Omental fat pad (tissue), 4 donors: ENCODE data around the gene GRIN2B. TPM values are rescaled to one million over a fixed set of nuclear protein-coding genes. Genes with fewer than 3 reads are reported as not detected.

ENCODE experiments used
- ATAC-seq: fragments of 150-250 bp; one replicate; pipeline ENCODE4 v1.9.1; 2016; ENCODE audit warnings: mild to moderate bottlenecking, moderate library complexity; ENCODE audit not compliant: low FRiP score
- DNase-seq: peaks from one replicate; pipeline ENCODE4 v3.0.0-alpha.2; 2019; ENCODE audit warnings: low spot score
- total RNA-seq, 4 donors: library from RNA; depleted of rRNA; stranded (reverse); fragments of >200 nt; gene quantifications; one replicate each; pipeline ENCODE4 v1.1.0, GENCODE V29; 2016
- TF ChIP-seq, protein P1 (sequence below), 3 donors: fragments of 450-650 bp; IDR thresholded peaks; one replicate each; pipeline ENCODE4 v1.5.1; 2016 to 2017; ENCODE audit warnings: antibody characterized with exemption in 3 of 3, mild to moderate bottlenecking in 3 of 3, moderate library complexity in 2 of 3

GRIN2B gene
- total RNA-seq, 4 donors from 2014 or later = 0.16 to 3.8 (median 0.87) TPM

DNA sequence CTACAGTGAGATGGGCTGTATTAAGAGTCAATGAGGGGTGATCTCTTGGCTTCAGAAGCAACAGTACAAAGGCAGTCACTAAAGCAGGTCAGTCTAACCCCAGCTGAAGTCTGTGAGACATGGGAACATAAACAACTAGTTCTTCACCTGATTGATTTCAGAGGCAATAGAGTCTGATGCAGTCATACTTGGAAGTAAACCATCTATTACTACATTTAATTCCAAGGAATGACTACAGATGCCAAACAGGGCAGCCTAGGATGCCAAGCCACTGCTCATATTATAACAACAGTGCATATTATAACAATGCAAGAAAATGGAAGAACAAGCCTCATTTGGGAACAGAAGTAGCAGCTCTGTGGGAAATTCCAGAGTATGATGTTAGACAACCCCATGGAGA, 35.8 kb downstream of the GRIN2B start:
- ATAC-seq (no peak), DNase-seq (no peak)
- TF ChIP-seq, protein P1, sequence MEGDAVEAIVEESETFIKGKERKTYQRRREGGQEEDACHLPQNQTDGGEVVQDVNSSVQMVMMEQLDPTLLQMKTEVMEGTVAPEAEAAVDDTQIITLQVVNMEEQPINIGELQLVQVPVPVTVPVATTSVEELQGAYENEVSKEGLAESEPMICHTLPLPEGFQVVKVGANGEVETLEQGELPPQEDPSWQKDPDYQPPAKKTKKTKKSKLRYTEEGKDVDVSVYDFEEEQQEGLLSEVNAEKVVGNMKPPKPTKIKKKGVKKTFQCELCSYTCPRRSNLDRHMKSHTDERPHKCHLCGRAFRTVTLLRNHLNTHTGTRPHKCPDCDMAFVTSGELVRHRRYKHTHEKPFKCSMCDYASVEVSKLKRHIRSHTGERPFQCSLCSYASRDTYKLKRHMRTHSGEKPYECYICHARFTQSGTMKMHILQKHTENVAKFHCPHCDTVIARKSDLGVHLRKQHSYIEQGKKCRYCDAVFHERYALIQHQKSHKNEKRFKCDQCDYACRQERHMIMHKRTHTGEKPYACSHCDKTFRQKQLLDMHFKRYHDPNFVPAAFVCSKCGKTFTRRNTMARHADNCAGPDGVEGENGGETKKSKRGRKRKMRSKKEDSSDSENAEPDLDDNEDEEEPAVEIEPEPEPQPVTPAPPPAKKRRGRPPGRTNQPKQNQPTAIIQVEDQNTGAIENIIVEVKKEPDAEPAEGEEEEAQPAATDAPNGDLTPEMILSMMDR (IDR thresholded peaks at IDR 0.05) = no peak

DNA sequence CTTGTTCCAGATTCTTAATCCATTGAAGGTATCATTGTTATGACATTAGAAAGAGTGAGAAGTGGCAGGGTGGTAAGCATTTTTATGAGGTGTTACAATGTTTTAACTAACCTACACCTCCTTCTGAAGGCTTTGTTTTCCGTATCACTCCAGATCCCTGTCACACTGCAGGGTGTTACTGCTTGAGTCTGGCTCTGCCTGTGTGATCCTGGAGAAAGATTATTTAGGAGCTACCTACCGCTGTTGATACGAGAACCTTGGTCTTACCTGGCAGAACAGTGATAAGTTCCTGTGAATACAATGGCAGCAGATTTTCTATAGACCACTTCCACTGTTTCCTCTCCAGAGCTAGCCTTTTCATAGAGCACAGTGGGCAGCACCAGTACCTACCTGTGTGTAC, 36.2 kb downstream of the GRIN2B start:
- DNase-seq = no peak
- TF ChIP-seq, protein P1 (IDR thresholded peaks at IDR 0.05) = no peak
- no peak for ATAC-seq

DNA sequence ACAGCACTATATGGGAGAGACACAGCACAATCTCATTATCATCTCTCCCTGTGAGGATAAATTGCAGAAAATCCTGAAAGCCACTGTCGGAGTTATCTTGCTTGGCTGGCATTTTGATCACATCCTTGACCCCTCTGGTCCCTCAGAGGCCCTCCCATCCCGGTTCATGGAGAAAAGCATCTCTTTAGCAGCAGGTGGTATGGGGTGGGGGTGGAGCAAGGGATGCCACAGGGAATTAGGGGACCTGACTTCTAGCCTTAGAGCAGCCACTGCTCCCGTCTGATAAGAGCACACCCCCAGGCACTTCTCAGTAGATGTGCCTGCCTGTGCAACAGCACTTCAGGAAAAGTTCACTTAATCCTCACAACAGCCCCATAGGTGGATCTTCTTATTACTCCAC, 38.6 kb downstream of the GRIN2B start:
- TF ChIP-seq, protein P1 (IDR thresholded peaks at IDR 0.05) = no peak
- no peak for ATAC-seq
- no peak for DNase-seq

DNA sequence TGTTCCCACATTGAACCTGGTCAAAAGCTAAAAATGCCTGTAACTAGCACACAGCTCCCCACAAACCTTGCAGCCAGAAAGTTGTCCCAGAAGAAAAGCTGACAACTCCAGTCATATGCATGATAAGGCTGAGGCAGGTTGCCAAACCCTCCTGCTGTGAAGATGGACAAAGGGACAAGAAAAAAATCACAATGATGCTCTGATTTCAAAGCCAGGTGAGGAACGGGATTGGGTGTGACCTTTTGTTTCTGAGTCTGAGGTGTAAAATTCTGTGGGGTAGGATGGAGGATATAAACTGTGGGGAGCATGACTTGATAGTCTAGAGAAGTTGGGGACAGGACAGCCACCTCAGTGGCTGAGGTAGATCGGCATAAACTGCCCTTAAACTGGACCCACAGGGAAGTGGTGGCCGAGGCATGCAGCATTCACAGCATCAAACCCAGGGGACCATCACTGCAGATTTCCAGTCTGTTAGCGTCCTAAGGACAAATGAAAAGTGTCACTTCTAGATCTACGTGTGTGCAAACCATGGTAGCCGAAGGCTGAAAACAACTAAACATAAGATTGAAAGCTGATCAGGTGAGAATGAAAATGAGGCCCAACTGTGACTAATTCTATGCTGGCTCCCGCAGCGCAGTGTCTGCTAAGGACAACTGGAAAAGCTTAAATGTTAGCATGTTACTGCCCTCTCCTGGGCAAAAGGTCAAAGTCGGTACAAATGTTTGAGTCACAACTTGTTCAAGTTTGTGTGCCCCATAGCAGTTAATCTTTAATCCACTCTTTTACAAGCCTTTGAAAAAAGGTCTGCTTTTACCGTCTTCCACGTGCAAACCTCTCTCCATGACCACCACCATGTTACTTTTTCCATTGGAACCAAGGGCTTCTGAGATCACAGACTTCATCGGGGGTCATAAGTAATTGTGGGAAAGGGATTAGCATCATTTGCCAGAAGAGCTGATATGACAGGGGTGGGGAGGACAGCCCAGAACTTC, 39.8 kb downstream of the GRIN2B start:
- TF ChIP-seq, protein P1 (IDR thresholded peaks at IDR 0.05) = no peak
- no peak for DNase-seq
- peak; percentile 75 for ATAC-seq

DNA sequence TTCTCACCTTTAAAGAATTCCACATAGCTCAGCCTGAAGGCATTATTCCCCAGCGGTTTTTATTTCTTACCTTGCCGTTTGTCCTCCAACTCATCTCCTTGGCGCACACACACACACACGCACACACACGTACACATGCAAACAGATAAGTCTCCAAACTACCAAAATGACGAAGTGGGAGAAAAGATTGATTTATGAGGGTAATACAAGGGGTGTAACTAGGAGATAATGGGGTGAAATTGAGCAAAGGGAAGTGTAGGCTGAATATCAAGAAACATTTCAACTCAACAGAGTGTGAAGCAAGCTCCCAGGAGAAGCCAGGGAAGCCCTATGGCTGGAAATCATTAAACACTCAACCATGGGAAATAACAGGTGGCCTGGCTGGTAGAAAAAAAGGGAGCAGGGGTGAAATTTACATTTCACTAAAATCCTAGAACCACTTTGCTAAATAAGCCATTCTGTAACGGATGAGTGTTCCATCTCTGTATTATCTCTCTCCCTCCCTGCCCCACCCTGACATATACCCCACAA, 41.0 kb downstream of the GRIN2B start:
- ATAC-seq (no peak), DNase-seq (no peak)
- TF ChIP-seq, protein P1 (IDR thresholded peaks at IDR 0.05) = no peak

DNA sequence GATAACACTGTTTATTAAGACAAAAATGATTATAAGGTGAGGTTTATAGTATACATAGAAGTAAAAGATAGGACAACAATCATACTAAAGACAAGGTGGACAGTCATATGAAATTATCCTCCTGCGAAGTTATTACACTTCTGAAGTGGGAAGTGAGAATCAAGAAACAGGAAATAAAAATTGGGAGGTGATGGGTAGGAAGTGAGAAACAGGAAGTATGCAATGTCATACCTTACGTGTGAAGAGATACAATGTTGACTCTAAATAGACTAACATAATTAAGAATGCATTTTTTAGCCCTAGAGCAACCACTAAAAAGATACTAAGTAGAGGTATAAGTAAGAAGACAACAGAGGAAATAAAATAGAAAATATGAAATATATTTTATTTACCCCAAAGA, 43.7 kb downstream of the GRIN2B start:
- ATAC-seq (no peak), DNase-seq (no peak)
- TF ChIP-seq, protein P1 (IDR thresholded peaks at IDR 0.05) = no peak
